ENCODE measurements around the gene KRT222. TPM values are rescaled to one million over a fixed set of nuclear protein-coding genes. Genes with fewer than 3 reads are reported as not detected.

KRT222 gene
- total and polyA plus RNA-seq, 2 of the 13 experiments (the other 11 are each of a cell fraction or from before 2014, with no cell fraction given) = not detected

- peaks cover 1 to 17% of the 10 kb centered on the region in 2 experiments; a peak in 3 of 5 replicates for H3K27me3 ChIP-seq (ENCODE audit: control insufficient read depth in 1 of 2, insufficient read depth in 2 of 2, low read length in 2 of 2)
- no peaks in the 10 kb centered on the region for H3K9me3 ChIP-seq (ENCODE audit: low read length)
- ATAC-seq (no peak), DNase-seq (ENCODE audit: low spot score) (no peak), FAIRE-seq (no peak)
- no TSS peak for BruUV-seq (replicated peaks)
- in situ Hi-C loops (cut with HindIII; ENCODE audit: extremely low pct_ligation_motif_present, low pct_unique_long_range_greater_than_20kb) = no loop called here
- no peak overlapping the region for H2AFZ ChIP-seq (ENCODE audit: low read length)
- H4K20me1 ChIP-seq (ENCODE audit: insufficient read depth, low read length) = no peaks in the 10 kb centered on the region
- intact Hi-C loops (cut with micrococcal nuclease; ENCODE audit: unreplicated experiment) = loop anchor here (10.0 kb wide), 1 partner anchor 1052 kb away; no protein-coding TSS in a partner anchor
- H3K36me3 ChIP-seq (replicated peaks in 1 of 2; ENCODE audit: control insufficient read depth in 1 of 2, insufficient read depth in 2 of 2, low read length in 2 of 2) = no peaks in the 10 kb centered on the region
- H3K4me2 ChIP-seq (ENCODE audit: low read depth, low read length) = no peak overlapping the region
- no peak overlapping the region for H3K9ac ChIP-seq (ENCODE audit: insufficient read depth, low read depth, low read length)
- ChIA-PET POLR2A (no interaction called here), CTCF (ENCODE audit: low intra/inter-chr PET ratio, low total read pairs) (no interaction called here)
- no peak overlapping the region for H3K4me3 ChIP-seq (replicated peaks in 1 of 3; ENCODE audit: insufficient read depth in 1 of 3, low read depth in 2 of 3, low read length in 3 of 3)
- H3K27ac ChIP-seq (ENCODE audit: extremely low read length, insufficient read depth, low read length) = no peak overlapping the region
- WGBS (ENCODE audit: low lambda C conversion rate) = 29% methylated on average over 11 of the region's 11 CpGs
- H3K79me2 ChIP-seq (ENCODE audit: insufficient read depth, low read length) = no peaks in the 10 kb centered on the region
- H3K4me1 ChIP-seq (ENCODE audit: insufficient read depth, low read length) = peaks cover 29% of the 10 kb centered on the region
- TF ChIP-seq FOXA3 (CRISPR knock-in tag; IDR thresholded peaks at IDR 0.05) (no peak), NR0B2 (CRISPR knock-in tag; IDR thresholded peaks at IDR 0.05) (no peak), DBP (CRISPR knock-in tag; IDR thresholded peaks at IDR 0.05; ENCODE audit: not compliant biosample characterization) (no peak), CBX2 (IDR thresholded peaks at IDR 0.05; ENCODE audit: low read depth, low read length) (no peak), CBX2 (CRISPR knock-in tag; IDR thresholded peaks at IDR 0.05; ENCODE audit: low read depth) (no peak), ZNF883 (CRISPR knock-in tag; IDR thresholded peaks at IDR 0.05; ENCODE audit: not compliant biosample characterization) (no peak), ZSCAN25 (CRISPR knock-in tag; IDR thresholded peaks at IDR 0.05) (no peak), CENPT (CRISPR knock-in tag; IDR thresholded peaks at IDR 0.05; ENCODE audit: low read depth) (no peak), PAX8 (CRISPR knock-in tag; IDR thresholded peaks at IDR 0.05; ENCODE audit: borderline replicate concordance) (no peak), RELA (CRISPR knock-in tag; IDR thresholded peaks at IDR 0.05) (no peak), TP53 (CRISPR knock-in tag; conservative IDR thresholded peaks at IDR 0.05) (no peak), TFDP2 (CRISPR knock-in tag; IDR thresholded peaks at IDR 0.05) (no peak), AKAP8 (CRISPR knock-in tag; IDR thresholded peaks at IDR 0.05) (no peak), TSC22D2 (CRISPR knock-in tag; IDR thresholded peaks at IDR 0.05; ENCODE audit: borderline replicate concordance) (no peak), ONECUT2 (CRISPR knock-in tag; IDR thresholded peaks at IDR 0.05) (no peak), ELF3 (CRISPR knock-in tag; IDR thresholded peaks at IDR 0.05) (no peak)
Observed at GRCh38 chr17:40612599-40613244, 52.3 kb downstream of the KRT222 start.

Measured in HepG2 (cell line).